Cardiac septum (tissue), 1 donor: ENCODE results near the gene SCUBE3. TPM values are rescaled to one million over a fixed set of nuclear protein-coding genes. Genes with fewer than 3 reads are reported as not detected.

ENCODE experiments used
- DNase-seq: peaks from one replicate; pipeline ENCODE4 v3.0.0-alpha.2; 2020; ENCODE audit warnings: low spot score
- intact Hi-C: fragments of 100-400 bp; cut with DNase I; formaldehyde crosslinking; loops from one replicate; pipeline ENCODE4 v1.14.0; 2022
- long read RNA-seq: library from polyadenylated mRNA; unstranded; transcript quantifications from one replicate; pipeline ENCODE4 v2.0.0, GENCODE V29; 2021
- total RNA-seq: library from RNA; stranded (reverse); fragmentation: NEBNext Ultra II Directional; extraction: Animal tissue kit (Norgen Biotek cat#: 25700); gene quantifications from one replicate; pipeline ENCODE4 v1.2.1, GENCODE V29; 2021
- donor health status: DM: no; HTN: no; CAD: no.

Gene SCUBE3
- total RNA-seq = 5.2 TPM
- long read RNA-seq, full-length matches to known transcripts = 3 of 18 reads
- long read RNA-seq, partial matches to known transcripts = 4 of 18 reads
- long read RNA-seq, other reads (novel, unspliced or antisense) = 11 of 18 reads

DNA sequence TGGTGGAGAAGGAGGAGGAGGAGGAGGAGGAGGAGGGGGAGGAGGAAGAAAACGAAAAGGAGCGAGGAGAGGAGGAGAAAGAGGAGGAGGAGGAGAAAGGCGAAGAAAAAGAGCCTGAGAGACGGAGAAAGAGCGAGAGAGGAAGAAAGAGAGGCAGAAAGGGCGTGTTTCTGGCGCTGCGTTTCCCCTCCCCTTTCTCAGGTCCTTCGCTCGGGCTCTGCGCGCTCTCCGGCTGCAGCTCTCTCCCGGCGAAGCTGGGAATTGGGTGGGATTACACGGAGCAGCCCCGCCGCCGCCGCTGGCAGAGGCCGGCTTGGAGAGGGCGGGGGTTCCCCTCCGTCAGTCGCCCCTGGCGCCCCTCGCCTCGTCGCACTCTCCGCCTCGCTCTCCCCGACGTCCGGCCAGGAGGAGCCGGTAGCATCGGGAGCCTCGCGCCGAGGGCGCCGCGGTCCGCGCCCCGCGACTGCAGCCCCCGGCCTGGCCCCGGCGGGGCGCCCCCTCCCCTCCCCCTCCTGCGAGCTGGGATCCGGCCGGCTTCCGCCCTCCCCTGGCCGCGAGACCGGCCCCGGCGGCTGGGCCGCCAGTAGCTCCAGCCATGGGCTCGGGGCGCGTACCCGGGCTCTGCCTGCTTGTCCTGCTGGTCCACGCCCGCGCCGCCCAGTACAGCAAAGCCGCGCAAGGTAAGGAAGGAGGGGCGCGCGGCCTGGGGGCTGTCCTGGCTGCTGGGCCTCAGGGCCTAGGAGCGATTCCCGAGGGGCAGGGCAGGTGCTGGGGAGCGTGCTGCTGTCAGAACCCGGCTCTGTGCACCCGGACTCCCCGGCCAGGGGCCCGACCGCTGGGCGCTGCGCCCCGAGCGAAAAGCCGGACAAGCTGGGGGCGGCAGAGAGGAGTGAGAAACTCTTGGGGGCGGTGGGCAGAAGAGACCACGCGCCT lies at the start of gene SCUBE3:
Gene SCUBE3 (plus strand): TSS at position 133 of the 933 bp plus-strand sequence. CDS start 463 bp downstream, at position 596.
- intact Hi-C loops = no loop called here
- no peak for DNase-seq

DNA sequence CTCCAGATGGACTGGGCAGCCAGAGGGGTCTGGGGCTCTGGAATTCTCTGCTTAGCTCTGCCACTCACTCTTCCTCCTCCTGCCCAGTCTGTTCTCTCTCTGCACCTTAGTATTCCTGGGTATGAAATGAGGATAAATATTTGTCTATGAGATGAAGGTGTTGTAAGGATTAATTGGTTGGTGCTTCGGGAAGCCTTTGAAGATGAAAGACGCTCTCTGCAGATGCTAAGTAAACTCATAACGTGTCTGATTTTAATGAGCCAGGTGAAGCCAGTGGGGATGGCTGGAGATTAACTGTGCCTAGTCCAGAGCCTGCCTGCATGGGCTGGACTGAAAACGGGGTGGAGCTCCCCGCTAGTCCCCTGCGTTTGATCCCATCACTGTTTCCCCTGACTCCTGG lies 49.5 kb upstream of the SCUBE3 start:
- no peak for DNase-seq
- intact Hi-C loops = no loop called here

DNA sequence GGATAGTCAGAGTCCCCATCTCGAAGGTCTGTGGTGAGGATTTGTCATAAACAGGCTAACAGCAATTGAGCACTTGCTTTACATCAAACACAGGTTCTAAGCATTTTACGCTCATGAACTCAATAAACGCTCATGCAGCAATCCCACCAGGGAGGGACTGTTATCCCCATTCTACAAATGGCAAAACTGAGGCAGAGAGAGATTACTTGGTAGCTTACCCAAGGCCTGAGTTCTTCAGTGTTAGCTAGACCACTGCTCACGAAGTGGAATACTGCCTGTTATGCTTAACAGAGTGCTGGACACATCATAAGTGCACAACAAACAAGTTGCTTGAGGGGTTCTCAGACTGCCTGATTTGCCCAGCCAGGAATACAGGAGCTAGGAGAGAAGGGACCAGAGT lies 48.9 kb upstream of the SCUBE3 start:
- no peak for DNase-seq
- intact Hi-C loops = no loop called here

DNA sequence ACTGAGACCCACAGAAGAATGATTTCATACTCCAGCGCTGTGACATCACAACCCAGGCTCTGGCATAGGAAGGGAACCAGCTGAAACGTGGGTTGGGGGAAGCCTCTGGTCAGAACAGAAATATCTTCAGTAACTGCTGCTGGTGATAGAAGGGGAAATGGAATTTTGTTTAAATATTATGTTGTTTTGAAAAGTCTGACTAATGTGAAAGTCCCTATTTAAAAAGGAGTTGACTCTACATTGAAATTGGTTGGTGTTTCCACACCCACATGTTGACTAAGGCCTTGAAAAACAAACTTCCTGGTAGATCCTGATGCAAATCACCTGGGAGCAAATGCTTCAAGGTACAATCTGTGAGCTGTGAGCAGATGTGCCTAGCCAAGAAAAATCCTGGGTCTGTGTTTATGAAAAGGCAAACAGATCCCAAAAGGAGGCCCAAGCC lies 48.1 kb upstream of the SCUBE3 start:
- no peak for DNase-seq
- intact Hi-C loops = no loop called here

DNA sequence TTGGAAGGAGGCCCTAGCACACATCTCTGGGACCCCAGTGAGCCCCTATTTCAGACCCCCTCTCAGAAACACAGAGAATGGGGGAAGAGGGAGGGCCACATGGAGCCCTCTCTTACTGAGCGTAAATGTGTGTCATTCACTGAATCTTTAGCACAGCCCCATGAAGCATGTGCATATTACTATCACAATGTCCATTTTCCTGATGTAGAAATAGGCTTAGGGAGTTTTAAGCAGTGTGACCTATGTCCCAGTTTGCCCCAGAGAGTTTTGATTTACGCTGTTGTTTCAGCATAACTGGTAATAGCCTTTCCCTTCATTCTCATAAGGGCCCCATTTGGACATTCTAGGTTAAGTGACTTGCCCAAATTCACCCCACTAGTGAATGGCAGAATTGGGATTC lies 47.6 kb upstream of the SCUBE3 start:
- intact Hi-C loops = no loop called here
- DNase-seq = no peak

DNA sequence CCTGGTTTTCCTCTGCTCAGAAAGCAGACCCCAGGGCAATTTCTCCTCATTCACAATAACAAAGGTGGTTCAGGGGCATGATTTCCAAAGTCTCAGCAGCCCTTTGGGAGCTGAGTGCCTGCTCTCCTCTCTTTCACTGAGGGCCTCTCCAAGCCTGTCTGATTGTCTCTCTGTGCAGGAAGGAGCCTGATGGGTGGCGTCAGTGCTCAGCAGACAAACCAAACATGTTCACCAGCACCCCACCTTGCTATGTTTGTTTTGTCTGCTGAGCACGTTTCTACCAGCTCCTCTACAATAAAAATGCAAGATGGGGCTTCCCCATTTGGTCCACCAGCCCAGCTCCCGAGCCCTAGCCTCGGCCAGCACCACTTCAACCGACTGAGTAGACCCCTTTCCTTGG lies 47.2 kb upstream of the SCUBE3 start:
- intact Hi-C loops = no loop called here

DNA sequence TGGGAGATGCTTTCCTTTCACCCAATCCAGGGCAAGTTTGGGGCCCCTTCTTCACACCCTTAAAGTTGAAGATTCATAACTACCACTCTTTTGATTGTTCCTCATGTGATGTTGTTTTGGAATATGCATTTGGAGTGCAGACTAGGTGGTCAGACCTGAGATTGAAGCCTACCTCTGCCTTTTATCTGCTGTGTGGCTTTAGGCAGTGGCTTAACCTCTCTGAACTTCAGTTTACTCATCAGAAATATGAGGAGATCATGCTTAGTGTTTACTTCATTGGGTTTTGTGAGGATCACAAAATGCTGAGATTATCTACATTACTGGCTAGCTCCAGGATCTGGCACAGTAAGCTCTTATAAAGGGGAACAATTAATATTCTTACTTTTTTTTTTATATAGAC lies 46.3 kb upstream of the SCUBE3 start:
- no peak for DNase-seq
- intact Hi-C loops = no loop called here

More for the DNA sequence above, 47.2 kb upstream of the SCUBE3 start:
- DNase-seq = no peak

DNA sequence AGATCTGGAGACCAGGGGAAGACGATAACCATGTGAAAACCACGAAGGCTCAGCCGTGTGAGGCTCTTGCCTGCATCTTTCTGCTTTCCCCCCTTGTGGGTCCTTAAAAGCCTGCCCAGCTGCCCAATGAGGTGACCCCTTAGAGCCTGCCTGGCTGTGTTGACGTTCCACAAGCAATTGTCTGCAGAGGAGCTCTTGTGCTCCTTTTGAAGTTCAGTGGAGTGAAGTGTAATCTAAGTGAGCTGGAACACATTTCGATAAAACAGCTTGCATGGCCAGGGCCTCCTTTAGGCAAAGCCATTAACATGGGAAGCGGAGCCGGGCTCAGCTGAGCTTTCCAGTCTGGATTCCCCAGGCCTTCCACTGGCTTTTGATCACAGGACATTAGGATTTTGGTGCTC lies 45.3 kb upstream of the SCUBE3 start:
- intact Hi-C loops = no loop called here
- DNase-seq = no peak

DNA sequence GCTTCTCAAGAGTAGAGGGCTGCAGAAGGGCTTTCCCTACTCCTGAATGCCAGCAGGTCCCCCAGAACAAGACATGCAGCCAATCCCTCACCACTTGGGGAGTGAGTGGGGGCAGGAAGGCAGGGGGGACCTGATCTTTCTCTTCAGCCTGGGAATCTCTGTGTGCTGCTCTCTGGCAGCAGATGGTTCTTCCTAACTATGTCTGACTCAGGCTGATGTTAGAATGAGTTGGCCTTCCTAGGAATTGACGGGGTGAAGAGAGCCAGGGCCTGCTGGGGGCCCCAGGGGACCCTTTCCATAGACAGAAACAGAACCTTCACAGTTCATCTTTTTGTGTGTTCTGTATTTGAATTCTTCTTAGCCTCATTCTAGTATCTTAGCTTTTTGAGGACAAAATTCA lies 43.6 kb upstream of the SCUBE3 start:
- DNase-seq = no peak
- intact Hi-C loops = no loop called here

DNA sequence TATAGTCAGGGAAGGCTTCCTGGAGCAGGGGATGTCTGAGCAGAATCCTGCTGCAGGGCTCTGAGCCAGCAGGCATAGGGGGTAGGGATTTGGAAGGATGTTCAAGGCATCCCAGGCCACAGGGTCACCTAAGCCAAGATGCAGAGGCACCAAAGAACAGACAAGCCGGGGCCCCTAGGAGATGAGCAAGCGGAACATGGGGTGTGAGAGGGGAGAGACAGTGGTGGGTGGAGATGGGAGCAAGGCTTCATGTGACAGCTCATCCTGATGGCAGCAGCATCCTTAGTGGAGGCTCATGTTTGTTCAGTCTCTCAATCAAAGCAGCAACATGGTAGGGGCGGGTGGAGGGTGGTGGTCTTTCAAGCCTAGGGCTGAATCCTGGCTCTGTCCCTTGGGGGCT lies 42.9 kb upstream of the SCUBE3 start:
- no peak for DNase-seq
- intact Hi-C loops = no loop called here

DNA sequence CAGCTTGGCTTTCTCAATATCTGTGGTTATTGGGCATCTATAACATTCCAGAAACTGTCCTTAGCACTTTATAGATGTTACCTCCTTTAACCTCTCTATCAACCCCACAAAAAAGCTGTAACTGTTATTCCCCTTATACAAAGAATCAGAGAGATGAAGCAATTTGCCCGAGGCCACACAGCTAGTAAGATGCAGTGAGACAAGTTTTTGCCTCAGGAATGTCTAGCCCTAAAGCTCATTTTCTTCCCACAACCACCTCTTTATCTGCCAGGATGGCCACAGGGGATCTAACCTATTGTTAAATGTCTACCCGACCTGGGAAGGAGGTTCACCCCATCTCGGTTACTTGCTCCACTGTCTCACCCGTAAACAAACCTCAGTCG lies 40.7 kb upstream of the SCUBE3 start:
- intact Hi-C loops = no loop called here
- no peak for DNase-seq

DNA sequence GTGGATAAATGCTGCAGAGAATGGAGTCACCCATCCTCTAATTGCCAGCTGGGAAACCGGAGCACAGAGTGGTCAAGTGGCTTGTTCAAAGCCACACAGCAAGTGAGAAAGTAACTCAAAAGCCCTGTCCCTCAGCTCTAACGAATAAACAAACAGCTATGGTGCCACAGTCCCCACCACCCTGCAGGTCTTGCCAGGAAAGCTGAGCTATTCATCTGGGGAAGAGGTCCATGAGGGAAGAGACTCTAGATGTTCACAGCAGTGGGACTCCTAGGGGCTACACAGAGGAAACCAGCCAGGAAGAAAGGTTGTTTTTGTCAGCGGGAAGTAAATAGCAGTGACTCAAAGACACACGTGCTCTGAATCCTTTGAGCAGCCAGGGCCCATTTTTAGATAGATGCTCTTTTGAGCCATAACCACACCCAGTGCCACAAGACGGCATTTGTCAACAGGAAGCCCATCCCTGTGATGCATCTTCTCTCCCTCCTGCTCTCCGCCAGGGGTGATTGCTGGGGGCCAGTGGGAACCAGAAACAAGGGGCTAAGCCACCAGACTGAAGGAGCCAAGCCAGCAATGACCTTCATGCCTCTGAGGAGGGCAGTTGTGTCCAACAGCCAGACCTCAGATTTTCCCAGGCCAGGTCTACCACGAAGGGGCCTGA lies 40.2 kb upstream of the SCUBE3 start:
- intact Hi-C loops = no loop called here
- no peak for DNase-seq

DNA sequence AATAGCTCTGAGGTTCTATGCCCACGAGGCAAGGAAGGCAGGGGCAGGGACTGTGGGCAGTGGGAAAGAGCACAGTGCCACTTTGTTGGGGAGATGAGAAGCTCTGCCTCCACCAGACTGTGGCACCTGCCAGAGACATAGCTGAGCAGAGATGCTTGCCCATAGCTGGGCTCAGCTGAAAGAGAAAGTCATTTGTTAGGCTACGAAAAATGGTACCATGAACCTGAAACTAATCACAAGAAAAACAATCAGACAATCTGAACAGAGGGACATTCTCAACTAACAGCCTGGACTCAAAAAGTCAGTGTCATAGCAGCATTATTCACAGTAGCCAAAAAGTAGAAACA lies 39.7 kb upstream of the SCUBE3 start:
- intact Hi-C loops = no loop called here
- no peak for DNase-seq

DNA sequence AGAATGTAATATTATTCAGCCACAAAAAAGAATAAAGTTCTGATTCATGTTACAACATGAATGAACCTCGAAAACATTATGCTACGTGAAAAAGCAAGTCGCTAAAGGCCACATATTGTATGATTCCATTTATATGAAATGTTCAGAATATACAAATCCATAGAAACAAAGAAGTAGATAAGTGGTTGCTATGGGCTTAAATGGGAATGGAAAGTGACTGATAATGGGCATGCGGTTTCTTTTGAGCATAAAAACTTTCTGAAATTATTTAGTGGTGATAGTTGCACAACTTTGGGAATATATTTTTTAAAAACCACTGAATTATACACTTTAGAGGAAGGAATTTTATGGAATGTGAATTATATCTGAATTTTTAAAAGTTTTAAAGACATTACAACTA lies 39.3 kb upstream of the SCUBE3 start:
- intact Hi-C loops = no loop called here
- DNase-seq = no peak

DNA sequence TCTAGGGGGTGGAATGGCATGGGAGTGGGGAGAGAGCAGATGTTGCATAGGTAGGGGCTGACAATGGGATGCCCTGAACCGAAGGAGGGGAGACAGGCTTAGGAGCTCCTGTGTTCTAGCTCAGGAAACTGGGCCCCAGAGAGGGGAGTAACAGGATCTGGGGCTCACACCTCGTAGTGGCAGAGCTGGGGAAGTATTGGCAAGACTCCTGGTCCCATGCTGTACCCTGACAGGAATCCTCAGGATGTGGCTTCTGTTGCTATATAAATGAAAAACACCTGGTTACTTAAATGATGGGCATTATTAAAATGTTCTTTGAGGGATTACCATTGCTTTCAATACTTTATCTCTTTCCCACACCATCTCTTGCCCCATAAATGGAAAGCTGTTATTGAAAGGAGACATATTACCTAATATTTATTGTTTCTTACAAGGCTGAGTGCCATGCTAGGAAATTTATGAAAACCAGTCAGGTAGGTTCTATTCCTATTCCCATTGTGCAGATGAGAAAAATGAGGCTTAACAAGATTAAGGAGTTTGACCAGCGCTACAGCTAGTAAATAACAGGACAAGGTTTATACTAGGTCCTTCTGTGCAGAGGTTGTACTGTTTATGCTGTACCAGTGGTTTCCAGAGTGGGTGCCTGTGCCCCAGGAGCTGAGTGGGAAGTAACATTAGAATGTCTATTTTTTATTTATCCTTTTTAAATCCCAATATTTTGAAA lies 37.3 kb upstream of the SCUBE3 start:
- no peak for DNase-seq
- intact Hi-C loops = no loop called here

DNA sequence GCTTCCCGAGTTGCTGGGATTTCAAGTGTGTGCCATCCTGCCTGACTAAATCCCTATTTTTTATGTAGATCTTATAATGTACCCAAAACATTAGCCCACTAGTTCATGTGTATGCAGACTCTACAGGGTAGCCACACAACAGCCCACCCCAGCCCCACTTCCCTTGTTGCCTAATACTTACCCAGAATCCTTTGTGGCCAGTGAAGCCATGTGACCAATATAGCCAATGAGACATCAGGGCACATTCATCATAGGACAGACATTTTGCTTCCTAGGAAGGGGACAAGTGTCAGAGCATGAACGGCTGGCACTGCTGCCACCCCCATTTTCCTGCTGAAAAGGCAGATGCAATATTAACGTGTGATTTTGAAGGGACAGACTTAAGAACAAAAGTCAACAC lies 36.6 kb upstream of the SCUBE3 start:
- intact Hi-C loops = no loop called here
- no peak for DNase-seq

DNA sequence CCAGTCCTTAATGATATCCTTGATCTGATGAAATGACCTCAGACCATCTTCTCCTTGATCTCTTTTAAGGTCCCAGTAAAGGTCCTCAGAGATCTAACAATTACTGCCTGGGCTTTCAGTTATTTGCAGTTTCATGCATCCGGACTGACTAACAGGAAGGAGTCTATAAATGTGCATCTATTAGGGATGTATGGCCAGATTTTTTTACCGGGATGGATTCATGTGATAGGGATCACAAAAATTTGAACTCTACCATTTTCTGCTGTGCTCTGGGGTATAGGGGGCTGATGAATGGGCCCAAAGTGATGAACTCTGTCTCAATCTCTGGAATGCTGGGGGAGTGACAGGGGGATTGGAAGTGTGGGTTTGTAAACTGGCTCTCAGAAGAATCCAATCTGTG lies 36.2 kb upstream of the SCUBE3 start:
- no peak for DNase-seq
- intact Hi-C loops = no loop called here

DNA sequence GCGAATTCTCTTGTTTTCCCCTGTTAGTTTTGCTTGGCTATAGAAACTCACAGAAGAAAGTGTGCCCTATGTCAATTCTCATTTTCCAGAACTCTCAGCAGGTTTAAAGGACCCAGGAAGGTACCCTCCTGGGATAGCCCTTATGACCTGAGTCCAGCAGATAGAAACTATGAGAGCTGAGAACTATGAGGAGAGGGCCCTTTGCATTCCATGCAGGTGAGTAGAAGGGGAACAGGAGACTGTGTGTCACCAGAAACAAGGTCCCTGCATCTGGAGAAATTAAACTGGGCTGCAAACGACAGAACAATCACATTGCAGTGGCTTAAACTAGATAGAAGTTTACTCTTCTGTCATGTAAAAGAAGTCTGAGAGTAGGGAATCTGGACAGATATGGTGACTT lies 35.7 kb upstream of the SCUBE3 start:
- no peak for DNase-seq
- intact Hi-C loops = no loop called here

DNA sequence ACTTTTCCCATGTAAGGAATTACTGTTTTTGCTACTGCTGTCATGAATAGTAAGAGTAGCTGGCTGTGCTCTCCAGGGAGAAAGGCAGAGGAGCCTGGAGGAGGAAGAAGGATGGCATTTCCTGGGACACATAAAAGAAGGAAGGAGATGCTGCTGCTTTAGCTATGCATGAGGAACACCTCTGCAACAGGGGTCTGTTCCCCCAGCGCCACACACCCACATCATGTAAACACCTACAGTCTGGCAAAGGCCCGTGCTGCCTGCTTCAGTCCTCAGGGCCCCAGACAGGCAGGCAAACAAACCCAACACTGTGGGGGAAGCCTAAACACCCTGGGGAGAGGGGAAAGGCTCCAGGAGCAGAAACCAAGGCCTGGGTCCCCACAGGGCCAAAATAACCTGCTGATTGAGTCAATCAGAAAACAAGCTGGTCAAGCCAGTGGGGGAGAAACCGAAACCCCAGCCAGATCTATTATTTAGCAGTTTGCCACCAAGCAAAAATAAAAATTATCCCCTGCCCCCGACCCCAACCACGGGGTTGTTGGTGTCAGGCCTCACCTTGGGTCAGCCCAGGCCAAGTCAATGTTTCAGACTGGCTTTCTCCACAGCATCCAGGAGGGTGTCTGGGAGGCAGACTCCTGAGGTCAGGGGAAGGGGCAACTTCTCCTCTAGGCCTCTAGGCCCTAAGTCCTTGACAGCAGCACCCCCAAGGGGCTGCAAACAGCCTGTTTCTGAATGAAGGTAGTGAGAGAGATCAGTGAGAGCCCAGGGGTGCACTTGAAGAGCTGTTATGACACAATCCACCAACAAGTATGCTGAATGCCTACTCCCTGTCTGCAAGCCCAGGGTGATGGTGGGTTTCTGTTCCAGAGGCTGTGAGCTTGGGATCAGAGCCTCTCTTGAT lies 34.6 kb upstream of the SCUBE3 start:
- no peak for DNase-seq
- intact Hi-C loops = no loop called here
